Mesothelial cell of epicardium (in vitro differentiated cells): ENCODE data around the gene OLA1. TPM values are rescaled to one million over a fixed set of nuclear protein-coding genes. Genes with fewer than 3 reads are reported as not detected.

Experiments
- DNase-seq, 2 experiments: peaks; one replicate each; pipeline ENCODE4 v3.0.0; 2021; ENCODE audit warnings: low spot score in 2 of 2; ENCODE audit not compliant: unreplicated experiment in 2 of 2
- H3K27ac Mint-ChIP-seq: 2 replicates; pipeline ENCODE4 v1.8.0; 2021; ENCODE audit warnings: mixed read lengths
- H3K27me3 Mint-ChIP-seq: 2 replicates; pipeline ENCODE4 v1.8.0; 2021; ENCODE audit warnings: low read depth, mixed read lengths
- H3K36me3 Mint-ChIP-seq: 2 replicates; pipeline ENCODE4 v1.8.0; 2021; ENCODE audit warnings: mixed read lengths
- H3K4me1 Mint-ChIP-seq: 2 replicates; pipeline ENCODE4 v1.8.0; 2021; ENCODE audit warnings: mixed read lengths
- H3K4me3 Mint-ChIP-seq: 2 replicates; pipeline ENCODE4 v1.8.0; 2021; ENCODE audit warnings: mild to moderate bottlenecking, moderate library complexity, mixed read lengths
- H3K9me3 Mint-ChIP-seq: 2 replicates; pipeline ENCODE4 v1.8.0; 2021; ENCODE audit warnings: mixed read lengths
- CTCF ChIP-seq: fragments of 200-600 bp; sonication (generic); IDR thresholded peaks from one replicate; pipeline ENCODE4 v1.5.0; 2021; ENCODE audit warnings: antibody characterized with exemption; ENCODE audit not compliant: unreplicated experiment
- total RNA-seq: library from RNA; stranded (reverse); gene quantifications from 3 replicates; pipeline ENCODE4 v1.2.1, GENCODE V29; 2021

OLA1 gene
- total RNA-seq, 1 donor from 2014 or later = 87.3 TPM

- Mint-ChIP-seq H3K27me3 (no peaks in the 10 kb centered on the region), H3K4me3 (no peak overlapping the region), H3K9me3 (no peaks in the 10 kb centered on the region), H3K27ac (no peak overlapping the region), H3K4me1 (peaks cover 6% of the 10 kb centered on the region), H3K36me3 (no peaks in the 10 kb centered on the region)
- DNase-seq = no peak
- TF ChIP-seq CTCF = no peak
These were observed 178.1 kb downstream of the OLA1 start for GRCh38 chr2:174070281-174070680.

GRCh38 chr2:174067815-174068214 lies 180.5 kb downstream of the OLA1 start:
- H3K4me3 Mint-ChIP-seq = no peak overlapping the region
- no peaks in the 10 kb centered on the region for H3K27me3 Mint-ChIP-seq
- no peak for DNase-seq
- no peak for TF ChIP-seq CTCF
- H3K9me3 Mint-ChIP-seq = no peaks in the 10 kb centered on the region
- H3K36me3 Mint-ChIP-seq = no peaks in the 10 kb centered on the region
- H3K27ac Mint-ChIP-seq = no peak overlapping the region
- H3K4me1 Mint-ChIP-seq = peaks cover 16% of the 10 kb centered on the region

- no peak overlapping the region for H3K27ac Mint-ChIP-seq
These were observed 181.5 kb downstream of the OLA1 start for GRCh38 chr2:174066871-174067270.

GRCh38 chr2:174063492-174064092 lies 184.7 kb downstream of the OLA1 start:
- Mint-ChIP-seq H3K36me3 (no peaks in the 10 kb centered on the region), H3K27me3 (no peaks in the 10 kb centered on the region), H3K4me3 (no peak overlapping the region), H3K4me1 (peaks cover 29% of the 10 kb centered on the region), H3K27ac (peak overlapping the region; percentile 64), H3K9me3 (peaks cover 11% of the 10 kb centered on the region)
- DNase-seq = no peak
- TF ChIP-seq CTCF = no peak

More at GRCh38 chr2:174066871-174067270, 181.5 kb downstream of the OLA1 start:
- H3K9me3 Mint-ChIP-seq = no peaks in the 10 kb centered on the region
- H3K4me3 Mint-ChIP-seq = no peak overlapping the region
- no peaks in the 10 kb centered on the region for H3K27me3 Mint-ChIP-seq
- TF ChIP-seq CTCF = no peak
- peaks cover 21% of the 10 kb centered on the region for H3K4me1 Mint-ChIP-seq
- DNase-seq = no peak
- no peaks in the 10 kb centered on the region for H3K36me3 Mint-ChIP-seq

GRCh38 chr2:174062934-174063333 lies 185.4 kb downstream of the OLA1 start:
- no peak for TF ChIP-seq CTCF
- Mint-ChIP-seq H3K36me3 (no peaks in the 10 kb centered on the region), H3K4me3 (no peak overlapping the region), H3K27ac (peak overlapping the region; percentile 64), H3K27me3 (no peaks in the 10 kb centered on the region), H3K9me3 (peaks cover 11% of the 10 kb centered on the region), H3K4me1 (peaks cover 29% of the 10 kb centered on the region)
- DNase-seq = no peak

- Mint-ChIP-seq H3K27ac (no peak overlapping the region), H3K27me3 (no peaks in the 10 kb centered on the region), H3K4me3 (no peak overlapping the region), H3K36me3 (no peaks in the 10 kb centered on the region), H3K4me1 (peaks cover 29% of the 10 kb centered on the region), H3K9me3 (peaks cover 15% of the 10 kb centered on the region)
- no peak for TF ChIP-seq CTCF
- no peak for DNase-seq
These were observed 188.5 kb downstream of the OLA1 start for GRCh38 chr2:174059884-174060244.
